Measurements from ENCODE around the gene ELF1. TPM values are rescaled to one million over a fixed set of nuclear protein-coding genes. Genes with fewer than 3 reads are reported as not detected.

Gene ELF1
- total and polyA plus RNA-seq, 2 of the 8 experiments (the other 6 are each of a cell fraction or from before 2014, with no cell fraction given): 5.6 to 18.2 TPM

DNA sequence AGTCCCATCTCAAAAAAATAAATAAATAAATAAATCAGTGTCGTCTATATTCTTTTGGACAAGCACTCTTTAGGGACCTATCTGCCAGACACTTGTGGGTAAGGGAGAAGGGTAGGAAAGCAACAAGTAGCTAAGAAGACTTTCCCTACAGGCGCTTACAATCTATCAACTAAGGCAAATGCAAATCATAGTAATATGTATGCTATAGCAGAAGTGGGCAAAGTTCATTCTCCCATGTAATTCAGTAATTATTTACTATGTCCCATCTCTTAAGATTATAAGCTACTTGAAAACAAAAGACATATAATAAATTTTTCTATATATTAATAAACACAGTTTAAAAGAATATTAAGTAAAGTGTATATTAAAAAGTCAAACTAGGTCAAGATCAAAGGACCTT is 16.5 kb downstream of the ELF1 start (continued):
- TF ChIP-seq EGR1 (IDR thresholded peaks at IDR 0.05; ENCODE audit: borderline replicate concordance, low read depth, low read length): no peak
- TF ChIP-seq BCL11A (IDR thresholded peaks at IDR 0.05; ENCODE audit: low read depth in 2 of 2, low read length in 2 of 2): no peak
- TF ChIP-seq SIRT6 (IDR thresholded peaks at IDR 0.05; ENCODE audit: low read length): no peak
- no peak for TF ChIP-seq TBP (IDR thresholded peaks at IDR 0.05; ENCODE audit: low read depth, low read length)
